Measurements from ENCODE around the gene DGKG. TPM values are rescaled to one million over a fixed set of nuclear protein-coding genes. Genes with fewer than 3 reads are reported as not detected.
A peak's percentile ranks its signal among the peaks of the same experiment; 100 is the strongest.

Gene DGKG
- total and polyA plus RNA-seq, 4 donors: 2.1 to 13.7 (median 8.0) TPM

GRCh38 chr3:186246941-186247340 lies 115.1 kb downstream of the DGKG start:
- no peak for TF ChIP-seq CTCF (IDR thresholded peaks at IDR 0.05; ENCODE audit: control extremely low read depth, extremely low read depth)
- H3K9me3 ChIP-seq (ENCODE audit: control insufficient read depth in 4 of 4, insufficient read depth in 3 of 4, low read length in 3 of 4): peaks cover 0 to under 1% (median 0%) of the 10 kb centered on the region in 4 donors
- H3K36me3 ChIP-seq (ENCODE audit: control insufficient read depth in 4 of 4, insufficient read depth in 4 of 4, low read length in 4 of 4): no peaks in the 10 kb centered on the region
- H3K27me3 ChIP-seq (ENCODE audit: control insufficient read depth in 3 of 3, insufficient read depth in 3 of 3, low read length in 2 of 3): peaks cover 0 to 3% (median 0%) of the 10 kb centered on the region in 3 donors
- ATAC-seq (ENCODE audit: insufficient read depth, low FRiP score) (no peak), DNase-seq (no peak)
- H3K4me3 ChIP-seq: no peak overlapping the region
- WGBS, 2 donors: 33 to 42% methylated on average over 2 of the region's 2 CpGs
- H3K27ac ChIP-seq (ENCODE audit: low read depth in 1 of 2, low read length in 1 of 2): no peak overlapping the region
- H3K9ac ChIP-seq (ENCODE audit: insufficient read depth in 1 of 2, low read length in 2 of 2): no peak overlapping the region
- H3K4me1 ChIP-seq (ENCODE audit: control insufficient read depth in 5 of 5, insufficient read depth in 5 of 5, low read length in 5 of 5): peaks cover 0 to 8% (median 0%) of the 10 kb centered on the region in 5 donors

GRCh38 chr3:186244016-186244415 lies 118.0 kb downstream of the DGKG start:
- Histone ChIP-seq H3K4me3 (no peak overlapping the region), H3K27me3 (ENCODE audit: control insufficient read depth in 3 of 3, insufficient read depth in 3 of 3, low read length in 2 of 3) (peaks cover 0 to 2% (median 0%) of the 10 kb centered on the region in 3 donors), H3K9ac (ENCODE audit: insufficient read depth in 1 of 2, low read length in 2 of 2) (no peak overlapping the region), H3K27ac (ENCODE audit: low read depth in 1 of 2, low read length in 1 of 2) (no peak overlapping the region), H3K9me3 (ENCODE audit: control insufficient read depth in 4 of 4, insufficient read depth in 3 of 4, low read length in 3 of 4) (no peaks in the 10 kb centered on the region), H3K36me3 (ENCODE audit: control insufficient read depth in 4 of 4, insufficient read depth in 4 of 4, low read length in 4 of 4) (no peaks in the 10 kb centered on the region), H3K4me1 (ENCODE audit: control insufficient read depth in 5 of 5, insufficient read depth in 5 of 5, low read length in 5 of 5) (peaks cover 0 to 8% (median 4%) of the 10 kb centered on the region in 5 donors)
- TF ChIP-seq CTCF (IDR thresholded peaks at IDR 0.05; ENCODE audit: control extremely low read depth, extremely low read depth): no peak
- 94 to 99% methylated on average over 6 of the region's 6 CpGs for WGBS, 2 donors
- DNase-seq (no peak), ATAC-seq (ENCODE audit: insufficient read depth, low FRiP score) (no peak)

- Histone ChIP-seq H3K27me3 (ENCODE audit: control insufficient read depth in 3 of 3, insufficient read depth in 3 of 3, low read length in 2 of 3) (peaks cover 0 to 4% (median 0%) of the 10 kb centered on the region in 3 donors), H3K4me3 (no peak overlapping the region), H3K4me1 (ENCODE audit: control insufficient read depth in 5 of 5, insufficient read depth in 5 of 5, low read length in 5 of 5) (peaks cover 0 to 13% (median 1%) of the 10 kb centered on the region in 5 donors), H3K9ac (ENCODE audit: insufficient read depth in 1 of 2, low read length in 2 of 2) (no peak overlapping the region), H3K9me3 (ENCODE audit: control insufficient read depth in 4 of 4, insufficient read depth in 3 of 4, low read length in 3 of 4) (no peaks in the 10 kb centered on the region), H3K27ac (ENCODE audit: low read depth in 1 of 2, low read length in 1 of 2) (peak overlapping the region; percentile 0 to 2), H3K36me3 (ENCODE audit: control insufficient read depth in 4 of 4, insufficient read depth in 4 of 4, low read length in 4 of 4) (no peaks in the 10 kb centered on the region)
- no peak for TF ChIP-seq CTCF (IDR thresholded peaks at IDR 0.05; ENCODE audit: control extremely low read depth, extremely low read depth)
- ATAC-seq (ENCODE audit: insufficient read depth, low FRiP score) (peak; percentile 91), DNase-seq (peak; percentile 50 to 70 (median 51))
- 22 to 25% methylated on average over 21 of the region's 21 CpGs for WGBS, 2 donors
Measured at GRCh38 chr3:186241910-186242821, 119.9 kb downstream of the DGKG start.
